HL-60/S4 treated with retinoic acid at 250 ng/mL for 4 days and 3 days (cell line): ENCODE data around the gene EPS8L2.
"Not testable (repeated sequence)": the region's sequence is repeated elsewhere in the genome, so short reads cannot be mapped to it uniquely, and the experiment has no call there.

Experiments
- in situ Hi-C: fragments of 300-500 bp; cut with MboI; formaldehyde crosslinking; loops from 2 replicates; pipeline ENCODE4 v1.7.0; 2022; ENCODE audit warnings: low sequenced_read_pairs

Gene EPS8L2

DNA sequence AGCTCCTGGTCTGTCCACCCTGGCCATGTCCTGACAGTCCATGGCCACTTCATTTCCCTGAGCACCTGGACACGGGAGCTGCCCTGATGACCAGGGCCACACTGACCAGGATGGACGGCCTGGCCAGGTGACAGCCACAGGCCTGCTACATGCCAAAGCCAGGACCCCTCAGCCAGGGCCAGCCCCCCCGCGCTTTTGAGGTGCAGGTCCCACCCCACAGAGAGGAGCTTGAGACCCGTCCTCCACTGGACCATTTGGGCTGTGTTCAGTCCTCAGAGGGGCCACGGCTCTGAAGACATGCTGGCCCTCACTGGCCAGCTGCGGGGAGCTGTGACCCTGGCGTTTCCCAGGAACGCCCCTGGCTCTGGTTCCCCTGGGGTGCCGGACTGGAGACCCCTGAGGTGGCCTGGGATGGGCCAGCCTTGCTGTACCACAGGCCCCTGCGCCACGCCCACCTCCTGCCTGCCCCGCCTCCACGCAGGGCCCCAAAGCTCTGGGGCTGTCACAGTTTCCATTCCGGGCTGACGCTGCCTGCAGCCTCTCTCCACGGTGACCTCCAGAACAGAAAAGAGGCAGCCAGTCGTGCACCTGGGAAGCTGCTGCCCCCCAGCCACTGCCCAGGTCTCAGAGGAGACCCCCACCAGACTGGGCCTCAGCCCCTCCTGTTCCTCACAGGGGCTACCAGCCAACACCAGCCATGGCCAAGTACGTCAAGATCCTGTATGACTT, 18.2 kb downstream of the EPS8L2 start:
- in situ Hi-C loops, result no loop called here

DNA sequence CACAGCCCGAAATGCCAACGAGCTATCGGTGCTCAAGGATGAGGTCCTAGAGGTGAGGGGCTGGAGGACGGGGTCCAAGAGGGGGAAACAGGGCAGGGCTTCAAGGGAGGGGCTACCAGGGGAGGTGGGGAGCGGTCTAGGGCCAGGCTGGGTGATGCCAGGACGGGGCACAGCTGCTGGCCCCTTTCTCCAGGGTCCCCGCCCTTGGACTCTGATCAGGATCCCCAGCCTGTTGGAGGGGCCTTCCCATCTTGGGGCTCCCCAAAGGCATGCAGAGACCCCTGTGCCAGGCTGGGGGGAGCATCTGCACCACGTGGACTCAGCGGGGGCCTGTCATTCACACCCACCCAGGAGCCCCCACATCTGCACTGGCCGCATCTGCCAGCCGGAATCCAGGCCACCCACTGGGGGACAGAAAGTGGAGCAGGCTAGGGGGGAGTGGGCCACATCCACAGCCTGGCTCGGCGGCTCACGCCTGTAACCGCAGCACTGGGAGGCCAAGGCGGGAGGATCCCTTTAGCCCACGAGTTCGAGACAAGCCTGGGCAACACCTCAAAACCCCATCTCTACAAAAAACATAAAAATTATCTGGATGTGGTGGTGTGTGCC, 18.9 kb downstream of the EPS8L2 start:
- in situ Hi-C loops, result no loop called here

DNA sequence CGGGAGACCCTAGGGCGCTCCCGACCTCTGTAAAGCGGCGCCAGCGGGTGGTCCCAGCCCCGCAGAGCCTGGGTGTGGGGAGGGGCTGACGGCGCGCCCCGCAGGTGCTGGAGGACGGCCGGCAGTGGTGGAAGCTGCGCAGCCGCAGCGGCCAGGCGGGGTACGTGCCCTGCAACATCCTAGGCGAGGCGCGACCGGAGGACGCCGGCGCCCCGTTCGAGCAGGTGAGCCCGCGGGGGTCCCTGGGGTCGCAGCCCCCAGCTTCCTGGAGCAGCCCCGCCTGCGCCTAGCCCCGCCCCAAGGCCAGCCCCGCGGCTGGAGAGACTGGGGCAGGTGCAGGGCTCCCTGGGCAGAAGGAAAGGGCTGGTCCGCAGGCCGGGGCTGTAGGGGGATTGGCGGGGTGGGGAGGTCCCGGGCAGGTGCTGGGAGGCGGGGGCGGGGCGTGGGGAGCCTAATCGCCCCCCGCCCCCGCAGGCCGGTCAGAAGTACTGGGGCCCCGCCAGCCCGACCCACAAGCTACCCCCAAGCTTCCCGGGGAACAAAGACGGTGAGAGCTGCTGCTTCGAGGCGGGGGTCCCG, 19.7 kb downstream of the EPS8L2 start:
- in situ Hi-C loops, result no loop called here

DNA sequence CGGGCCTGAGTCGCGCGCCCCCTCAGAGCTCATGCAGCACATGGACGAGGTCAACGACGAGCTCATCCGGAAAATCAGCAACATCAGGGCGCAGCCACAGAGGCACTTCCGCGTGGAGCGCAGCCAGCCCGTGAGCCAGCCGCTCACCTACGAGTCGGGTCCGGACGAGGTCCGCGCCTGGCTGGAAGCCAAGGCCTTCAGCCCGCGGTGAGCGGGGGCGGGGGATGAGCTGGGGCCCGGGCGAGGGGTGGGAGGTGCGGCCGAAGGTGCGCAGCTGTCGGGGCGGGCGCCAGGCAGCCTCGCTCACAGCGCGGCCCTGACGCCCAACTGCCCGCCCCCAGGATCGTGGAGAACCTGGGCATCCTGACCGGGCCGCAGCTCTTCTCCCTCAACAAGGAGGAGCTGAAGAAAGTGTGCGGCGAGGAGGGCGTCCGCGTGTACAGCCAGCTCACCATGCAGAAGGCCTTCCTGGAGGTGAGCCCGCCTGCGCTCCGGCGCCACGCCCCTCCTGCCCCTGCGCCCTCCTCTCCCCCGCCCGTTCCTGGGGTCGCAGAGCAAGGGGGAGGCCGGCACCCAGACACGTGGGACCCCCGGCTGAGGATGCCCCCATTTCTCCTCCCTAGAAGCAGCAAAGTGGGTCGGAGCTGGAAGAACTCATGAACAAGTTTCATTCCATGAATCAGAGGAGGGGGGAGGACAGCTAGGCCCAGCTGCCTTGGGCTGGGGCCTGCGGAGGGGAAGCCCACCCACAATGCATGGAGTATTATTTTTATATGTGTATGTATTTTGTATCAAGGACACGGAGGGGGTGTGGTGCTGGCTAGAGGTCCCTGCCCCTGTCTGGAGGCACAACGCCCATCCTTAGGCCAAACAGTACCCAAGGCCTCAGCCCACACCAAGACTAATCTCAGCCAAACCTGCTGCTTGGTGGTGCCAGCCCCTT, 20.5 kb downstream of the EPS8L2 start:
- in situ Hi-C loops, result no loop called here

DNA sequence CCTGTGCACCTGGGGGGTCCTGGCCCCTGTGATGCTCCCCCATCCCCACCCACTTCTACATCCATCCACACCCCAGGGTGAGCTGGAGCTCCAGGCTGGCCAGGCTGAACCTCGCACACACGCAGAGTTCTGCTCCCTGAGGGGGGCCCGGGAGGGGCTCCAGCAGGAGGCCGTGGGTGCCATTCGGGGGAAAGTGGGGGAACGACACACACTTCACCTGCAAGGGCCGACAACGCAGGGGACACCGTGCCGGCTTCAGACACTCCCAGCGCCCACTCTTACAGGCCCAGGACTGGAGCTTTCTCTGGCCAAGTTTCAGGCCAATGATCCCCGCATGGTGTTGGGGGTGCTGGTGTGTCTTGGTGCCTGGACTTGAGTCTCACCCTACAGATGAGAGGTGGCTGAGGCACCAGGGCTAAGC, 21.3 kb downstream of the EPS8L2 start:
- in situ Hi-C loops, result no loop called here

DNA sequence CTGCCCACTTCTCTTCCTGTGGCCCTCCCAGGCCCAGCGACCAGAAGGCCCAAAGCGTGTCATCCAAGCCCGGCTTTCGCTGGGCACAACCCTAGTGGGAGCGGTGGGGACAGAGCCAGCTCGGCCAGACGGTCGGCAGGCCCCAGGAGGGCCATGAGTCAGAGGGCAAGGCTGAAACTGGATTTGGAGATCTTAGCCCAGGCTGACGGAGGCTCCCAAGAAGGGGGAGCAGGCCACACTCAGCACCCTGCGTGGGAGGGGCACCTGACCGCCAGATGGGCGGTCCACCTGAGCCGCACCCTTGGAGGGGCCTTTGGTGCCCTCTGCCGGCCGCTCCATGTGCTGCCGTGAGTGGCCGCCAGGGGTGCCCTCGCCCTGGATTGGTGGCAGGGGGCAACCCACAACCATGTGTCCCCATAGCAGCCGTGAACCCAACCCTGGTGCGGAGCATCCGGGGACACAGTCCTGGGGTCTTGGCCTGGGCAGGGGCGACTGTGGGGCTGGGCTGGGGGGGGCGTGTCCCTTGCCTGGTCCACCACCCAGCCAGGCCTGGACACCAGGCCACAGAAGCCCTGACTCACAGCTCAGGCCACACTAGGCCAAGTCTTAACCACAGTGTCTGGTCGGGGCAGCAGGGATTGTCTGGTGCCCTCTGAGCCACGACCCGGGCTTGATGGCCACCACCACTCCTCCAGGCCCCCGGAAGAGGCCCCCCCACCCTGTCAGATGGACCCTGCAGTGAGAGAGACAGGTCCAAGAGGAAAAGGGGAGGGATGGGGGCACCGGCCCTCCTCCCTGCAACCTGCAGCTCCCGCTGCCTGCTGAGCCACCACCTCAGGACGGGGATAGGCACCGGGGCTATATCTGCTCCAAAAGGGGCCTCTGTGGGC, 22.1 kb downstream of the EPS8L2 start:
- in situ Hi-C loops, result no loop called here

DNA sequence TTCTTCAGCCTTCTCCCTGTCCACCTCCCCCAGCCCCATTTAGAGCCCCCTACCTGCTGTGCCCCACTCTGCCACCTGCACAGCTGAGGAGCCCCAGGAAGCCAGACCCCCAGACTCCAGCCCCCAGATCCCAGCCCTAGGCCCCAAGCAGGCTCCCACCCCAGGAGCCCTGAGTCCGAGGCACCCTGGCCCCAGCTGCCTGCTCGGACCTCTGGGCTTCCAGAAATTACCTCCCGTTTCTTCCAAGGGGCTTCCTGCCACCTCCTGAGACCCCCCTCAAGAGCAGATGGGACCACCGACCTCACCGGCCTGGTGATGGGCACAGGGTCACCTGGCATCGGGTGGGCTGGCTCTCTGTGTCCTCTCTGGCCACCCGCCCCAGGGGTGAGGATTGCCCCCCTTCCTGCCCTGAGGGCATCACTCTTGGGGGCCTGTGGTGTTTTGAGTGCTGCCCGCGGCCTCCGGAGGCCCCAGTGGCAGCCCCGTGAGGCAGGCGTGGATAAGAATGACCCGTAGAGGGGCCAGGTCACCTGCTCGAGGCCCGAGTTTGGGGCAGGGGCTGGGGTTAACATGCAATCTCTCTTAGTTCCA, 23.0 kb downstream of the EPS8L2 start:
- in situ Hi-C loops, result no loop called here

DNA sequence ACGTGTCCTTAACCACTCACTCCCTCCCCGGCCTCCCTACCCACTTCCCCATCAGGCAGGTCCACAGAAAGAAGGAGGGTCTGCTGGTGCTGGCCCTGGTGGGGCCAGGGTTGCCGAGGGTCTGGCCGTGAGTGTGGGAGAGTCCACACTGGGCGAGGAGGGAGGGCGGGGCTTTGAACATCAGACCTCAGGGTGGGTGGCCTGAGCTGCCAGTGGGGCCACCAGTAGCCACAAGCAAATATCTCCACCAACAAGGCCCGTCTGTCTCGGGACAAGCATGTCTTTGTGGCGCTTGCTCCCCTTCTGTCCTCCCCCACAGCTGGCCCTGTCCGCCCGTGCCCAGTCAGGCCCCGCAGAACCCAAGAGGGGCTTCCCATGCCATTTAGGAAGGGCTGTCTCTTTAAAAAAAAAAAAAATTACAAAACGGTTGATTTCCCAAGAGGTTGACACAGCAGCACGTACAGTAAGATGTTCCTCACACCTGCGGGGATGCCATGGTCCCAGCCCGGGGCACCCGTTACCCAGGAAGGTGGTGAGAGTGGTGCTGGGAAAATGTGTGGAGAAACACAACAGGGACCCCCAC, 23.6 kb downstream of the EPS8L2 start:
- in situ Hi-C loops, result no loop called here

DNA sequence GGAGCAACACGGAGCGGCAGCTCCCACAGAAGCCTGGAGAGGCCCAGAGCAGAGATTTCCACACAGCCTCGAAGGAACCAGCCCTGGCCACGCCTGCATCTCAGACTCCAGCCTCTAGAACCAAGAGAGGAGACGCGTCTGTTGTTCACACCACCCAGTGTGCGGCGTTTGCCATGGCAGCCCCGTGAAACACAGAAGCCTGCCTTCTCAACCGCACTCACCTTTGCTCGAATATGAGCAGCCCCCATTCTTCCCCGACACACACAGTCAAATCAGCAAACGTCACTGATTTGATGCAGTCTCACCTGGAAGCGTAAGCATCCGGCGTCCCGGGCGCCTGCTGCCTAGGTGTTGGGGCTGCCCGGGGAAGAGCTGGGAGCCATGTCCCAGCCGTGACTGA, 27.0 kb downstream of the EPS8L2 start:
- in situ Hi-C loops, result no loop called here

DNA sequence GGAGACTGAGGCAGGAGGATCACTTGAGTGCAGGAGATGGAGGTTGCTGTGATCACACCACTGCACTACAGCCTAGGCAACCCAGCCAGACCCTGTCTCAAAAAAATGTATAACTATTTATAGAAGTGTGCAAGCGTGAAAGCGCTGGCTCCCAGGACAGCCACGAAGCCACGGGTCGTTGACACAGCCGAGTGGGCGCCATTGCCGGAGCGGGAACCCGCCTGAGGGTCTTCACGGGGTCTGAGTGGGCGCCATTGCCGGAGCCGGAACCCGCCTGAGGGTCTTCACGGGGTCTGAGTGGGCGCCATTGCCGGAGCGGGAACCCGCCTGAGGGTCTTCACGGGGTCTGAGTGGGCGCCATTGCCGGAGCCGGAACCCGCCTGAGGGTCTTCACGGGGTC, 28.5 kb downstream of the EPS8L2 start:
- in situ Hi-C loops, result not testable (repeated sequence)

DNA sequence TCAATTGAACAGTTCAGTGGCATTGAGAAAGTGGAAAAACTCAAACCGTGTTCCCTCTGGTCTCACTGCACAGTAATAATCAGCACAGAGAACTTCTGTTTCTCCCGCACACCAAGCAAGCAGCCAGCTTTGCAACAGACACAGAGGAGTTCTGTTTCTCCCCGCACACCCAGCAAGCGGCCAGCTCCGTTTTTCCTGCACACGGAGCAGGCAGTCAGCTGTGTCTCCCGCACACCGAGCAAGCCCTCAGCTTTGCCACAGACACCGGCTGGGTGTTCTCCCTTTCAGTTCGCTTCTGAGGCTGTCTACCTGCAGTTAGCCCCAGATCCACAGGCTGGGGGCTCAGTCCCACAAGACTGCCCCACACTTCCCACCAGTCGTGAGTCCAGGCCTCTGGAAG, 31.3 kb downstream of the EPS8L2 start:
- in situ Hi-C loops, result no loop called here

DNA sequence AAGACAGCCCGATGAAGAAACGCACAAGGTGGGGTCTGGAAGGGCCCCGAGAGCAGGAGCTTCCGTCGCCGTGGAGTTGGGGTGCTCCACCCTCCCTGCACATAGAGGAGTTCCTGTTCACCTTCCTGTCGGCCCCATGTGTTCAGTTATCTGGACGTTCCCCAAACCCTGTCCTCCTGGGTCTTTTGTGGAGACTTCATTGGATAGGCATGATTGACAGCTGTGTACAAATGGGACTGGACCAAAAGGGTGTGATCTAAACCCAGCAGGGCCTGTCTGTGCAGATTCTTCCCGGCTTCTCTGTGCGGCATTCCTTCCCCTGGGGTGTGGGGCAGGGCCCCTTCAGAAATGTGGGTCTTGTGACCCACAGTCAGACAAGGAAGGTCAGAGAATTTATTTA, 31.9 kb downstream of the EPS8L2 start:
- in situ Hi-C loops, result not testable (repeated sequence)

DNA sequence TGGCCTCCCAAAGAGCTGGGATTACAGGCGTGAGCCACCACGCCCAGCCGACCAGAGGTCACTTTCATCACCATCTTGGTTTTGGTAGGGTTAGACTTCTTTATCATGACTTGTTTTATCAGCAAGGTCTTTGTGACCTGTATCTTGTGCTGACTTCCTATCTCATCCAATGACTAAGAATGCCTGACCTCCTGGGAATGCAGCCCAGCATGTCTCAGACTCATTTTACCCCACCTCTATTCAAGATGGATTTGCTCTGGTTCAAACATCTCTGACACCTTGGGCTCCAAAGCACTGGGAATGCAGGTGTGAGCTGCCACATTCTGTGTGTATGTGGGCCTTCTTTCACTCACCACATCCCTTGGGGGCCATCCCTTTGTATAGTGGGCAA, 36.1 kb downstream of the EPS8L2 start:
- in situ Hi-C loops, result no loop called here

DNA sequence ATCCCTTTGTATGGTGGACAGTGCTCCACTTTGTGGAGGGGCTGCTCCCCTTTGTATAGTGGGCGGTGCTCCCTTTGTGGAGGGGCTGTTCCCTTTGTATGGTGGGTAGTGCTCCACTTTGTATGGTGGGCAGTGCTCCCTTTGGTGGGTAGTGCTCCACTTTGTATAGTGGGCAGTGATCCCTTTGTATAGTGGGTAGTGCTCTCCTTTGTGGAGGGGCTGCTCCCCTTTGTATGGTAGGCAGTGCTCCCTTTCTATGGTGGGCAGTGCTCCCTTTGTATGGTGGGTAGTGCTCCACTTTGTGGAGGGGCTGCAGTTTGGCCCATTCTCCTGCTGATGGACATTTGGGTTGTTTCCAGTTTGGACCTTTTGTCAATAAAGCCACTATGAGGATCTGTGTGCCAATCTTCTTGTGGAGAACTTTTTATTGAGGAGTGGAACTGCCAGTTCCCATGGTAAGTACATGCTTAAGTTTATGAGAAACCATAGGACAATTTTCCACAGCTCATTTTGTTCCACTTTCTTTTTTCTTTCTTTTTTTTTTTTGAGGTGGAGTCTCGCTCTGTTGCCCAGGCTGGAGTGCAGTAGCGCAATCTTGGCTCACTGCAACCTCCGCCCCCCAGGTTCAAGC, 36.7 kb downstream of the EPS8L2 start:
- in situ Hi-C loops, result no loop called here

DNA sequence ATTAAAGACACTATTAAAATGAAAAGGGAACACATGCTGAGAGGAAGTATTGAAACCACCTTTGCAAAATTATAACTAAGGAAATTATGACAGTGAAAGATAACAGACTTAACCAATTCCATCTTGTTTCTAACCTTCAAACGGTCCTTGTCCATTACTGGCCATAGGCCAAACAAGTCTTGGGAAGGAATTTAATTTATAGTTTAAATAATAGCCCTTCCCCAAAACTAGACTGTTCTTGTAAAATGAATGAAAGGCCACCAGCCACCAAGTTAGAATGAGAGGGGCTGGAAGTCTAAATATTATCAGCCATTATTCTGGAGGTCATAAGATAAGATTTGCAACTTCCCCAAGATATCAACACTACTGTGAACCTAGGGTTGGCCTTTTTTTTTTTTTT, 39.4 kb downstream of the EPS8L2 start:
- in situ Hi-C loops, result no loop called here

DNA sequence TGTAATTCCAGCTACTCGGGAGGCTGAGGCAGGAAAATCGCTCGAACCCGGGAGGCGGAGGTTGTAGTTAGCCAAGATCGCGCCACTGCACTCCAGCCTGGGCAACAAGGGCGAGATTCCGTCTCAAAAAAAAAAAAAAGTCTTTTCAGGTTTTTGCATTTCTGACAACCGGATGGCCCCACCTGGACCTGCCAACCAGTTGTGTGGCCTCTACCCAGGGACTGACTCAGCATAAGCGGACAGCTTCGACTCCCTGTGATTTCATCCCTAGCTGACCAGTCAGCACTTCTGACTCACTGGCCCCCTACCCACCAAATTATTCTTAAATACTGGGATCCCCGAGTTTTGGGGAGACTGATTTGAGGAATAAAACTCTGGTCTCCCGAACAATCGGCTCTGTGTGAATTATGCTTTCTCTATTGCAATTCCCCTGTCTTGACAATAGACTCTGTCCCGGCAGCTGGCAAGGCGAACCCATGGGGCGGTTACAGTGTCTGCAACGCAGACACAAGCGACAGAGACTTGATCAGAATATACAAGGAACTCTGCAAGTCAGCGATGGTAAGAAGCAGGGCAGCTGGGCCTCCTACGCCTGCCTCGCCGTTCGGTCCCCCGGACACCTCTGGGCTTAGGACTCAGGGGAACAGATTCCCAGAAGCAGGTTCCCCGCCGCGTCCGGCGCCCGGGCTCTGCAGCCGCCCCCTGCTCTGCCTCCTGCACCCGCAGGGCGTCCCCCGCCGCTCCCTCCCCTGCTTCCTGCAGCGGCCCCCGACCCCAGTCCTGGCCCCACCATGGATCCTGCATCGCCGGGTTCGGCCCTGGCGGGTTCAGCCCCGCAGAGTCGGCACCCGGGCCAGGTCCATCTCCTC, 40.5 kb downstream of the EPS8L2 start:
- in situ Hi-C loops, result no loop called here

DNA sequence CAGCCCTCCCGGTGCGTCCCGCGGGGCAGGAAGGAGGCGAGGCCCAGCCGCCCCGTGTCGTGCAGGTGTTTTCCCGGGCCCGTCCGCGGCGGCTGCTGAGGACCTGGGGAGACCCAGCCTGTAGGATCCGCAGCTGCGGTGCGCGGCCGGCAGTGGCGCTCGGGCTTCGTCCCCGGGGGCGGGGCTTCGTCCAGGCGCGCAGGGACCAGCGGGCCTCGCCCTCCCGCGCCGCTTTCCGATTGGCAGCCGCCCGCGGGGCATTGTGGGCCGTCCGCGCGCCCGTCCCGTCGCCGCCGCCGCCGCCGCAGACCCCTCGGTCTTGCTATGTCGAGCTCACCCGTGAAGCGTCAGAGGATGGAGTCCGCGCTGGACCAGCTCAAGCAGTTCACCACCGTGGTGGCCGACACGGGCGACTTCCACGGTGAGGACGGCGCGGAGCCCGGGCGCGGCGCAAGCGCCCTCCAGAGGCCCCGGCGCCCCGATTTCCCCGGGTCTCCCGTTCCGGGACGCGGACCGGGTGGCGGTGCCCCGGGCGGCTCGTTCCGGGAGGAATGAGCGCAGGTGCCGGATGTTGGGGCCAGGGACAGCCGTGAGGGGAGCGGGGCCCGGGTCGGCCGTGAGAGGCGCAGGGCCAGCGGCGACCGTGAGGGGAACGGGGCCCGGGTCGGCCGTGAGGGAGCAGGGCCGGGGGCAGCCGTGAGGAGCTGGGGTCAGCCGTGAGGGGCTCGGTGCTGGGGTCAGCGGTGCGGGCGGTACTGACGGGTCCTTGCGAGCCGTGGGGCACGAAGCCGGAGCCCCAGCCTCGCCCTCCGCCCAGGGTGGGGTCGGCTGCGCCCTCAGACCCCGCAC, 41.4 kb downstream of the EPS8L2 start, which contains the start of gene TALDO1:
TALDO1 (plus strand) TSS at position 307 of the 849 bp plus-strand sequence; CDS start at position 325, 18 bp downstream.
- in situ Hi-C loops, result no loop called here
